CD4-positive, alpha-beta T cell (primary cell): Measurements from ENCODE around the gene SETD5. TPM values are rescaled to one million over a fixed set of nuclear protein-coding genes. Genes with fewer than 3 reads are reported as not detected.

Experiments
- ATAC-seq: fragments of 200-7000 bp; cut with Tn5 transposase; one replicate; pipeline ENCODE4 v1.10.0; 2022; ENCODE audit warnings: mild to moderate bottlenecking; ENCODE audit not compliant: poor library complexity
- CTCF ChIA-PET: fragments of 350-600 bp; sonication (Branson Sonifier 250); formaldehyde crosslinking; loops from one replicate; lab custom pipeline; 2021; ENCODE audit warnings: antibody characterized with exemption, inconsistent platforms; lab: Charles Lee
- POLR2A ChIA-PET: fragments of 350-600 bp; sonication (Branson Sonifier 250); formaldehyde crosslinking; loops from one replicate; lab custom pipeline; 2021; ENCODE audit warnings: antibody characterized with exemption, inconsistent platforms; lab: Charles Lee
- DNase-seq, 14 experiments: peaks; one replicate each; pipeline ENCODE4 v3.0.0-alpha.2; 2013 to 2020; ENCODE audit warnings: mixed read lengths in 2 of 14
- H3K27ac ChIP-seq, 2 donors: one replicate each; pipeline versions ENCODE4 v1.5.1 to v1.7.0; 2013; ENCODE audit warnings: low read length in 2 of 2, low read depth in 1 of 2, mild to moderate bottlenecking in 1 of 2
- H3K27me3 ChIP-seq, 2 experiments: 1 replicate in 1 of 2; 2 replicates in 1 of 2; pipeline versions ENCODE4 v1.6.1 to v1.7.0; 2013; ENCODE audit warnings: low read length in 2 of 2, control low read depth in 1 of 2, mild to moderate bottlenecking in 1 of 2, moderate library complexity in 1 of 2; ENCODE audit not compliant: insufficient read depth in 2 of 2, control insufficient read depth in 1 of 2
- H3K36me3 ChIP-seq: one replicate; pipeline ENCODE4 v1.6.1; 2013; ENCODE audit warnings: low read length, control low read depth; ENCODE audit not compliant: insufficient read depth
- H3K4me1 ChIP-seq: one replicate; pipeline ENCODE4 v1.6.1; 2013; ENCODE audit warnings: low read length, control low read depth; ENCODE audit not compliant: insufficient read depth
- H3K4me3 ChIP-seq: one replicate; pipeline ENCODE4 v1.5.1; 2013; ENCODE audit warnings: mild to moderate bottlenecking, low read length, moderate library complexity
- H3K9me3 ChIP-seq, 2 experiments: 1 replicate in 1 of 2; 2 replicates in 1 of 2; pipeline versions ENCODE4 v1.6.1 to v1.7.0; 2013; ENCODE audit warnings: low read length in 2 of 2, mild to moderate bottlenecking in 2 of 2, control low read depth in 1 of 2, moderate library complexity in 1 of 2; ENCODE audit not compliant: control insufficient read depth in 1 of 2, insufficient read depth in 1 of 2
- H3K27ac Mint-ChIP-seq: one replicate; pipeline ENCODE4 v1.8.0; 2020; ENCODE audit warnings: mixed read lengths
- H3K27me3 Mint-ChIP-seq: one replicate; pipeline ENCODE4 v1.8.0; 2021; ENCODE audit warnings: mixed read lengths
- H3K36me3 Mint-ChIP-seq: one replicate; pipeline ENCODE4 v1.8.0; 2021; ENCODE audit warnings: low read depth, mixed read lengths
- H3K4me1 Mint-ChIP-seq: one replicate; pipeline ENCODE4 v1.8.0; 2021; ENCODE audit warnings: low read depth, mixed read lengths
- H3K4me3 Mint-ChIP-seq: one replicate; pipeline ENCODE4 v1.8.0; 2020; ENCODE audit warnings: mild to moderate bottlenecking, mixed read lengths
- H3K9me3 Mint-ChIP-seq: one replicate; pipeline ENCODE4 v1.8.0; 2020; ENCODE audit warnings: mixed read lengths
- intact Hi-C, 2 experiments: fragments of 100-400 bp; cut with DNase I in 1 of 2; cut with micrococcal nuclease in 1 of 2; formaldehyde crosslinking; loops; one replicate each; pipeline versions ENCODE4 v1.15.1 to v1.9.0; 2023 to 2025; cut with DNase I, micrococcal nuclease
- total RNA-seq, 174 experiments: library from RNA in 2 of 174; stranded (reverse) in 2 of 174; gene quantifications; one replicate each; pipeline ENCODE4 v1.2.3 and lab custom pipeline; 2021 to 2026
- TF ChIP-seq, protein P1 (sequence below): fragments of 200-600 bp; IDR thresholded peaks from one replicate; pipeline ENCODE4 v1.8.0; 2022; ENCODE audit warnings: antibody characterized with exemption, mild to moderate bottlenecking

The SETD5 gene
- total RNA-seq, 2 experiments from 2014 or later: 58.5 to 67.6 TPM

GRCh38 chr3:9497821-9498565, 100.6 kb downstream of the SETD5 start:
- H3K4me1 Mint-ChIP-seq: no peaks in the 10 kb centered on the region
- CTCF ChIA-PET: no interaction called here
- DNase-seq: no peak
- no peaks in the 10 kb centered on the region for H3K36me3 Mint-ChIP-seq
- TF ChIP-seq, protein P1, sequence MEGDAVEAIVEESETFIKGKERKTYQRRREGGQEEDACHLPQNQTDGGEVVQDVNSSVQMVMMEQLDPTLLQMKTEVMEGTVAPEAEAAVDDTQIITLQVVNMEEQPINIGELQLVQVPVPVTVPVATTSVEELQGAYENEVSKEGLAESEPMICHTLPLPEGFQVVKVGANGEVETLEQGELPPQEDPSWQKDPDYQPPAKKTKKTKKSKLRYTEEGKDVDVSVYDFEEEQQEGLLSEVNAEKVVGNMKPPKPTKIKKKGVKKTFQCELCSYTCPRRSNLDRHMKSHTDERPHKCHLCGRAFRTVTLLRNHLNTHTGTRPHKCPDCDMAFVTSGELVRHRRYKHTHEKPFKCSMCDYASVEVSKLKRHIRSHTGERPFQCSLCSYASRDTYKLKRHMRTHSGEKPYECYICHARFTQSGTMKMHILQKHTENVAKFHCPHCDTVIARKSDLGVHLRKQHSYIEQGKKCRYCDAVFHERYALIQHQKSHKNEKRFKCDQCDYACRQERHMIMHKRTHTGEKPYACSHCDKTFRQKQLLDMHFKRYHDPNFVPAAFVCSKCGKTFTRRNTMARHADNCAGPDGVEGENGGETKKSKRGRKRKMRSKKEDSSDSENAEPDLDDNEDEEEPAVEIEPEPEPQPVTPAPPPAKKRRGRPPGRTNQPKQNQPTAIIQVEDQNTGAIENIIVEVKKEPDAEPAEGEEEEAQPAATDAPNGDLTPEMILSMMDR: no peak
- intact Hi-C loops: no loop called here
- Histone ChIP-seq H3K4me3 (no peak overlapping the region), H3K36me3 (no peaks in the 10 kb centered on the region), H3K27ac (no peak overlapping the region), H3K27me3 (peaks cover 32 to 37% of the 10 kb centered on the region in 2 experiments), H3K9me3 (peaks cover 0 to 19% of the 10 kb centered on the region in 2 experiments), H3K4me1 (peaks cover 11% of the 10 kb centered on the region)
- H3K27ac Mint-ChIP-seq: no peak overlapping the region
- POLR2A ChIA-PET: no interaction called here
- no peaks in the 10 kb centered on the region for H3K9me3 Mint-ChIP-seq
- ATAC-seq: no peak
- H3K27me3 Mint-ChIP-seq: peaks cover 31% of the 10 kb centered on the region
- H3K4me3 Mint-ChIP-seq: no peak overlapping the region

- ChIA-PET CTCF (no interaction called here), POLR2A (no interaction called here)
- Mint-ChIP-seq H3K27me3 (peaks cover 35% of the 10 kb centered on the region), H3K36me3 (no peaks in the 10 kb centered on the region), H3K4me1 (no peaks in the 10 kb centered on the region), H3K4me3 (no peak overlapping the region), H3K9me3 (no peaks in the 10 kb centered on the region), H3K27ac (no peak overlapping the region)
- no peak for ATAC-seq
- H3K4me1 ChIP-seq: peaks cover 11% of the 10 kb centered on the region
- no peak overlapping the region for H3K4me3 ChIP-seq
- peaks cover 32 to 37% of the 10 kb centered on the region in 2 experiments for H3K27me3 ChIP-seq
- intact Hi-C loops: no loop called here
- TF ChIP-seq, protein P1: no peak
- DNase-seq: no peak
- no peaks in the 10 kb centered on the region for H3K36me3 ChIP-seq
- peaks cover 0 to 19% of the 10 kb centered on the region in 2 experiments for H3K9me3 ChIP-seq
- no peak overlapping the region for H3K27ac ChIP-seq
These were observed 101.4 kb downstream of the SETD5 start for GRCh38 chr3:9498781-9499180.

DNA sequence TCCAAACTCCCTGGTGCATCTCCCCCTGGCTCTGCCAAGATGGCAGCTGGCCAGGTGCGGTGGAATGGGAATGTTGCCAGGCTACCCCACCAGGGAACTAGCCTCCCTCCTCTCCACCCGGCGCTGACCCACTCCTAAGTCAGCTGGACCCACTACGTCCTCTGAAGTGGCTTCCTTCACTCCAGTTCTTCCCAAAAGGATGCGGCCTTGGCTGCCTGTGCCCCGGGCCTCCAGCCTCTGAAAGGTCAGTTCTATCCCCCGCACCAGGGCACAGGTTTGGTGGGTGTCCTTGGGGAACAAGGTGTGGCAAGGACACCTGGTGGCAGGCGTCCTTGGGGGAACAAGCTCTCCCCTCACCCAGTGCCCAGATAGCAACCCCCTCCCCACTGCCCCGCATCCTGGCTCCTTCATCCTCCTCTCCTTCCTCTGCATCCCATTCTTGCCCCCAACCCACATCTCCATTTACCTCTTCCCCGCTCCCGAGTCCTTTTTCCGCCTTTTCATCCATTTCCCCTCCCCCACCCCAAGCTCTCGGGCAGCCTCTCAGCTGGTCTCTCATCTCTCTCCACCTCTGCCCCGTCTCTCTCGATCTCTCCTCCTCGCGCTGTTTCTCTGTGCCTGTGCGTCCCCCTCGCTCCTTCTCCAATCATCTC, 102.2 kb downstream of the SETD5 start:
- H3K4me3 ChIP-seq: no peak overlapping the region
- ChIA-PET POLR2A (no interaction called here), CTCF (no interaction called here)
- H3K4me1 ChIP-seq: peaks cover 11% of the 10 kb centered on the region
- H3K9me3 ChIP-seq: peaks cover 0 to 19% of the 10 kb centered on the region in 2 experiments
- H3K36me3 Mint-ChIP-seq: no peaks in the 10 kb centered on the region
- H3K27me3 ChIP-seq: peaks cover 32 to 37% of the 10 kb centered on the region in 2 experiments
- no peak for ATAC-seq
- no peak for DNase-seq
- H3K27ac Mint-ChIP-seq: no peak overlapping the region
- no peaks in the 10 kb centered on the region for H3K36me3 ChIP-seq
- H3K4me3 Mint-ChIP-seq: no peak overlapping the region
- intact Hi-C loops: loop anchor here (2.0 to 5.0 kb wide), 4 partner anchors 147 to 448 kb away; no protein-coding TSS in a partner anchor
- no peaks in the 10 kb centered on the region for H3K4me1 Mint-ChIP-seq
- TF ChIP-seq, protein P1: no peak
- no peak overlapping the region for H3K27ac ChIP-seq
- H3K27me3 Mint-ChIP-seq: peaks cover 35% of the 10 kb centered on the region
- no peaks in the 10 kb centered on the region for H3K9me3 Mint-ChIP-seq
